Keratinocyte (primary cell): Measurements from ENCODE around the gene RPS18.

ENCODE experiments used
- EZH2 ChIP-seq: IDR thresholded peaks from one replicate; pipeline ENCODE4 v1.6.1; 2012; ENCODE audit warnings: inconsistent platforms, mild to moderate bottlenecking, low read length, moderate library complexity
- TF ChIP-seq, protein P1 (sequence below), 3 experiments: IDR thresholded peaks in 1 of 3; conservative IDR thresholded peaks in 1 of 3; optimal IDR thresholded peaks in 1 of 3; 2 replicates in 2 of 3; 3 replicates in 1 of 3; pipeline versions ENCODE3 to v1.5.1; 2011; ENCODE audit warnings: low read length in 3 of 3, mild to moderate bottlenecking in 3 of 3, moderate library complexity in 2 of 3, control low read depth in 1 of 3, inconsistent platforms in 1 of 3; ENCODE audit not compliant: insufficient read depth in 2 of 3; ENCODE audit errors: extremely low read depth in 1 of 3

DNA sequence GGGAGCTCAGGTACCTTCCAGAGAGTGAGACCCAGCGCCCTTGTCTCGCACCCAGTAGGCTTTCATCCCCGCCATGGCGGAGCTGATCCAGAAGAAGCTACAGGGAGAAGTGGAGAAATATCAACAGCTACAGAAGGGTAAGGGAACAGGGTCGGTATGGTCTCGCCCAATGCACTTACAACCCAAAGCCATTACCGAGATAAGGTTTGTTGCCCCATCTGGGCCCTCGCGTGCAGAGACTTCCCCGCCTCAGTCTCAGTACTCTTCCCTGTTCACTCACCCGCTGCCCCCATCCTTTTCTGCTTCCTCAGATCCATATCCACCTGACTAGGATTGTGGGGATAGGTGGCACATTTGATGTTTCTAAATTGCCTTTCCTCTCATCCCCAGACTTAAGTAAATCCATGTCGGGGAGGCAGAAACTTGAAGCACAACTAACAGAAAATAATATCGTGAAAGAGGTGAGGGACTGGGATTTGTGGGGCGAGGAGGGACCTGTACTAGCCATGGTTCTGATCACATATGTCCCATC is 18.0 kb downstream of the RPS18 start:
- TF ChIP-seq, protein P1, sequence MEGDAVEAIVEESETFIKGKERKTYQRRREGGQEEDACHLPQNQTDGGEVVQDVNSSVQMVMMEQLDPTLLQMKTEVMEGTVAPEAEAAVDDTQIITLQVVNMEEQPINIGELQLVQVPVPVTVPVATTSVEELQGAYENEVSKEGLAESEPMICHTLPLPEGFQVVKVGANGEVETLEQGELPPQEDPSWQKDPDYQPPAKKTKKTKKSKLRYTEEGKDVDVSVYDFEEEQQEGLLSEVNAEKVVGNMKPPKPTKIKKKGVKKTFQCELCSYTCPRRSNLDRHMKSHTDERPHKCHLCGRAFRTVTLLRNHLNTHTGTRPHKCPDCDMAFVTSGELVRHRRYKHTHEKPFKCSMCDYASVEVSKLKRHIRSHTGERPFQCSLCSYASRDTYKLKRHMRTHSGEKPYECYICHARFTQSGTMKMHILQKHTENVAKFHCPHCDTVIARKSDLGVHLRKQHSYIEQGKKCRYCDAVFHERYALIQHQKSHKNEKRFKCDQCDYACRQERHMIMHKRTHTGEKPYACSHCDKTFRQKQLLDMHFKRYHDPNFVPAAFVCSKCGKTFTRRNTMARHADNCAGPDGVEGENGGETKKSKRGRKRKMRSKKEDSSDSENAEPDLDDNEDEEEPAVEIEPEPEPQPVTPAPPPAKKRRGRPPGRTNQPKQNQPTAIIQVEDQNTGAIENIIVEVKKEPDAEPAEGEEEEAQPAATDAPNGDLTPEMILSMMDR (optimal IDR thresholded peaks at IDR 0.05 in 1 of 3, IDR thresholded peaks at IDR 0.05 in 1 of 3, conservative IDR thresholded peaks at IDR 0.05 in 1 of 3; ENCODE audit: extremely low read depth in 1 of 3, insufficient read depth in 2 of 3, low read length in 3 of 3): no peak
- no peak for TF ChIP-seq EZH2
